ENCODE results near the gene PIK3R5. TPM values are rescaled to one million over a fixed set of nuclear protein-coding genes. Genes with fewer than 3 reads are reported as not detected.

The PIK3R5 gene
- total RNA-seq, 1 donor from 2014 or later, result 34.2 TPM

- Mint-ChIP-seq H3K27me3 (no peaks in the 10 kb centered on the region), H3K4me1 (no peaks in the 10 kb centered on the region), H3K27ac (no peak overlapping the region), H3K9me3 (no peaks in the 10 kb centered on the region), H3K4me3 (no peak overlapping the region), H3K36me3 (ENCODE audit: low read depth) (peaks cover 71% of the 10 kb centered on the region)
- TF ChIP-seq CTCF (IDR thresholded peaks at IDR 0.05), result no peak
- intact Hi-C loops (cut with micrococcal nuclease), result no loop called here
- DNase-seq (no peak), ATAC-seq (ENCODE audit: low read depth) (no peak)
- CTCF ChIA-PET, result no interaction called here
- POLR2A ChIA-PET, result no interaction called here
These were observed 85.0 kb downstream of the PIK3R5 start for GRCh38 chr17:8880466-8880865.

GRCh38 chr17:8879410-8879809 is 86.1 kb downstream of the PIK3R5 start:
- intact Hi-C loops (cut with micrococcal nuclease), result no loop called here
- no peak for TF ChIP-seq CTCF (IDR thresholded peaks at IDR 0.05)
- ATAC-seq (ENCODE audit: low read depth) (no peak), DNase-seq (no peak)
- peaks cover 69% of the 10 kb centered on the region for H3K36me3 Mint-ChIP-seq (ENCODE audit: low read depth)
- no peaks in the 10 kb centered on the region for H3K27me3 Mint-ChIP-seq
- no peak overlapping the region for H3K27ac Mint-ChIP-seq
- CTCF ChIA-PET, result no interaction called here
- no peak overlapping the region for H3K4me3 Mint-ChIP-seq
- H3K9me3 Mint-ChIP-seq, result no peaks in the 10 kb centered on the region
- POLR2A ChIA-PET, result no interaction called here
- no peaks in the 10 kb centered on the region for H3K4me1 Mint-ChIP-seq

- ATAC-seq (ENCODE audit: low read depth) (no peak), DNase-seq (no peak)
- Mint-ChIP-seq H3K4me1 (peaks cover 2% of the 10 kb centered on the region), H3K4me3 (no peak overlapping the region), H3K36me3 (ENCODE audit: low read depth) (peaks cover 55% of the 10 kb centered on the region), H3K27ac (no peak overlapping the region), H3K27me3 (no peaks in the 10 kb centered on the region), H3K9me3 (no peaks in the 10 kb centered on the region)
- ChIA-PET CTCF (no interaction called here), POLR2A (no interaction called here)
- no peak for TF ChIP-seq CTCF (IDR thresholded peaks at IDR 0.05)
- intact Hi-C loops (cut with micrococcal nuclease), result no loop called here
These were observed 87.5 kb downstream of the PIK3R5 start for GRCh38 chr17:8877984-8878383.

GRCh38 chr17:8875957-8876356 is 89.5 kb downstream of the PIK3R5 start:
- H3K9me3 Mint-ChIP-seq, result no peaks in the 10 kb centered on the region
- peaks cover 6% of the 10 kb centered on the region for H3K4me1 Mint-ChIP-seq
- peaks cover 35% of the 10 kb centered on the region for H3K36me3 Mint-ChIP-seq (ENCODE audit: low read depth)
- no peak overlapping the region for H3K27ac Mint-ChIP-seq
- no peak overlapping the region for H3K4me3 Mint-ChIP-seq
- POLR2A ChIA-PET, result no interaction called here
- intact Hi-C loops (cut with micrococcal nuclease), result no loop called here
- CTCF ChIA-PET, result interaction anchor here (0.8 to 1.3 kb wide), 2 partner anchors 90 to 127 kb away, joined by 3 to 5 read pairs; no protein-coding TSS in a partner anchor
- H3K27me3 Mint-ChIP-seq, result no peaks in the 10 kb centered on the region
- TF ChIP-seq CTCF (IDR thresholded peaks at IDR 0.05), result no peak
- DNase-seq (no peak), ATAC-seq (ENCODE audit: low read depth) (no peak)

GRCh38 chr17:8875436-8875835 is 90.1 kb downstream of the PIK3R5 start:
- H3K27me3 Mint-ChIP-seq, result no peaks in the 10 kb centered on the region
- H3K4me1 Mint-ChIP-seq, result peaks cover 6% of the 10 kb centered on the region
- H3K27ac Mint-ChIP-seq, result no peak overlapping the region
- ChIA-PET POLR2A (no interaction called here), CTCF (no interaction called here)
- DNase-seq, result no peak
- H3K9me3 Mint-ChIP-seq, result no peaks in the 10 kb centered on the region
- no peak for TF ChIP-seq CTCF (IDR thresholded peaks at IDR 0.05)
- no peak overlapping the region for H3K4me3 Mint-ChIP-seq
- intact Hi-C loops (cut with micrococcal nuclease), result no loop called here
- peaks cover 30% of the 10 kb centered on the region for H3K36me3 Mint-ChIP-seq (ENCODE audit: low read depth)
- no peak for ATAC-seq (ENCODE audit: low read depth)
